Keratinocyte (primary cell): ENCODE data around the gene NEUROD2.

ENCODE experiments used
- EZH2 ChIP-seq: IDR thresholded peaks from one replicate; pipeline ENCODE4 v1.6.1; 2012; ENCODE audit warnings: inconsistent platforms, mild to moderate bottlenecking, low read length, moderate library complexity
- TF ChIP-seq, protein P1 (sequence below), 3 experiments: IDR thresholded peaks in 1 of 3; conservative IDR thresholded peaks in 1 of 3; optimal IDR thresholded peaks in 1 of 3; 2 replicates in 2 of 3; 3 replicates in 1 of 3; pipeline versions ENCODE3 to v1.5.1; 2011; ENCODE audit warnings: low read length in 3 of 3, mild to moderate bottlenecking in 3 of 3, moderate library complexity in 2 of 3, control low read depth in 1 of 3, inconsistent platforms in 1 of 3; ENCODE audit not compliant: insufficient read depth in 2 of 3; ENCODE audit errors: extremely low read depth in 1 of 3

DNA sequence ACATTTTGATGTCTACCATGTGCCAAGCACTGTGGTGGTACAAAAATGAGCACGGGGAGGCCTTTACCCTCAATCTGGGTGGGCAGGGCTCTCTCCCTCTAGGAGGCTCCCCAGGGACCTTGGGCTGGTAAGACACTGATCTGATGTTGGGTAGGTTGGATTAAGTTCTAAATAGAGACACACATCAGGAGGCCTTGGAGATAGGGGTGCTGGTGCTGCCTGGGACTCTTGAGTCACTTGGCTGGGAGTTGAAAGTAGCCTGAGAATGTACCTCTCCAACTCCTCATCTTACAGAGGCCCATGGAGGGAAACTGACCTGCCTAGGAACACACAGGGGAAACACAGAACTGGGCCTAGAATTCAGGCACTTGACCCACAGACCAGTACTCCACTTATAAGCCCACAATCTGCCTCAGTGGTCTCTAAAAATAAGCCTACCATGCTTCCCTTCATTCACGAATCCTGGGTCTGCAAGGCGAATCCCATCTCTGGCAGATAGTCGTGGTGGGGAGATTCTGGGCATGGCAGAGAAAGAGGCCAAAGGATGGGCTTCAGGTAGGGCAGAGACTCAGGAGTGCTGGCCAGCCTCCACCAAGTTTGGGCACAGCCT lies 1.8 kb upstream of the NEUROD2 start:
- TF ChIP-seq, protein P1, sequence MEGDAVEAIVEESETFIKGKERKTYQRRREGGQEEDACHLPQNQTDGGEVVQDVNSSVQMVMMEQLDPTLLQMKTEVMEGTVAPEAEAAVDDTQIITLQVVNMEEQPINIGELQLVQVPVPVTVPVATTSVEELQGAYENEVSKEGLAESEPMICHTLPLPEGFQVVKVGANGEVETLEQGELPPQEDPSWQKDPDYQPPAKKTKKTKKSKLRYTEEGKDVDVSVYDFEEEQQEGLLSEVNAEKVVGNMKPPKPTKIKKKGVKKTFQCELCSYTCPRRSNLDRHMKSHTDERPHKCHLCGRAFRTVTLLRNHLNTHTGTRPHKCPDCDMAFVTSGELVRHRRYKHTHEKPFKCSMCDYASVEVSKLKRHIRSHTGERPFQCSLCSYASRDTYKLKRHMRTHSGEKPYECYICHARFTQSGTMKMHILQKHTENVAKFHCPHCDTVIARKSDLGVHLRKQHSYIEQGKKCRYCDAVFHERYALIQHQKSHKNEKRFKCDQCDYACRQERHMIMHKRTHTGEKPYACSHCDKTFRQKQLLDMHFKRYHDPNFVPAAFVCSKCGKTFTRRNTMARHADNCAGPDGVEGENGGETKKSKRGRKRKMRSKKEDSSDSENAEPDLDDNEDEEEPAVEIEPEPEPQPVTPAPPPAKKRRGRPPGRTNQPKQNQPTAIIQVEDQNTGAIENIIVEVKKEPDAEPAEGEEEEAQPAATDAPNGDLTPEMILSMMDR (optimal IDR thresholded peaks at IDR 0.05 in 1 of 3, IDR thresholded peaks at IDR 0.05 in 1 of 3, conservative IDR thresholded peaks at IDR 0.05 in 1 of 3; ENCODE audit: extremely low read depth in 1 of 3, insufficient read depth in 2 of 3, low read length in 3 of 3): no peak
- TF ChIP-seq EZH2: no peak
